ENCODE data around the gene HPD. TPM values are rescaled to one million over a fixed set of nuclear protein-coding genes. Genes with fewer than 3 reads are reported as not detected.
A peak's percentile ranks its signal among the peaks of the same experiment; 100 is the strongest.
"Not testable (repeated sequence)": the region's sequence is repeated elsewhere in the genome, so short reads cannot be mapped to it uniquely, and the experiment has no call there.

Gene HPD
- total and polyA plus RNA-seq, 7 donors: 0.27 to 2.8 (median 0.61) TPM; not detected in 1

DNA sequence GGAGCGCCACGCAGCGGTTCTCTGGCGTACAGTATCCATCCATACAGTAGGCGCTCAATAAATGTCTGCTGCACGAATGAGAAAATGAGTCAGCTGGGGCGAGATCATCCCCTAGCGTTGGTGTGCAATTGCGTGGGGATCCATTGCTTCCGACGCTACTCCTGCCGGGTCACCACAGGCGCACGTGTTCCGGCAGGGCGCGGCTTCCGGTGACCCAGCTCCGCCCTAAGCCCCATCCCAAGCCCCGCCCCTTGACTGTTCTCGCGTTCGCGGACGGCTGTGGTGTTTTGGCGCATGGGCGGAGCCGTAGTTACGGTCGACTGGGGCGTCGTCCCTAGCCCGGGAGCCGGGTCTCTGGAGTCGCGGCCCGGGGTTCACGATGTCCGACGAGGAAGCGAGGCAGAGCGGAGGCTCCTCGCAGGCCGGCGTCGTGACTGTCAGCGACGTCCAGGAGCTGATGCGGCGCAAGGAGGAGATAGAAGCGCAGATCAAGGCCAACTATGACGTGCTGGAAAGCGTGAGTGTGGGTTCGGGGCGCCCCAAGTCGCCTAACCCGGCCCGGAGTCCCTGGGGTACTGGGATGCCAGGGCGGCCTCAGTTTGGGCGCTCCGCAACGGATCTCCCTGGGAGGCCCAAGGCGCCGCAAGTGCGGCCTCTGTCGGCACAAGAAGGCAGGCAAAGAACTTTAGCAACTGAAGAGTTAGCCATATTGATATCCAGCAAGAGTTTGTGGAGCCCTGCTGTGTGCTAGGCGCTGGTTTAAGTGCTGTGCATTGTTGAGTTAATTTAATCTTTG is 30.0 kb upstream of the HPD start, which contains the start of gene PSMD9:
Gene PSMD9, plus strand, starts transcription at position 313 of the 796 bp plus-strand sequence. Its CDS starts 67 bp downstream, at position 380.
- WGBS, 2 donors: 0 to 1% methylated on average over 67 of the region's 67 CpGs
- intact Hi-C loops (cut with DNase I): loop anchor here (2.0 to 5.0 kb wide), 3 partner anchors 50 to 201 kb away; no protein-coding TSS in a partner anchor

DNA sequence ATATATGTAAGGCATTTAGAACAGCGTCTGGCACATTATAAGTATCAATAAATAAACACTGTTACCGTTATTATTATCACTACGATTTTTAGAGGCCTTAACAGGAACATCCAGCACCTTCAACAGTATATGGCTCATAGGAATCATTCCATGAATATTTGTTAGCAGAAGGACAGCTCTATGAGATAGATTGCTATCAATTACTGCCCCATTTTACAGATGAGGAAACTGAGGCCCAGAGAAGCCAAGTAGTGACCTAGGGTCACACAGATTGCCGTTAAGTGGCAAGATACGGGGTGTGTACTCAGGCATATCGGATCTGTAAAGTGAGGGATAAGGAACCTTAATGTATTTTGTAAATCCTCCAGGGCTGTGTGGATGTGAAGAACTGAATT is 29.4 kb upstream of the HPD start:
- no peak for TF ChIP-seq EP300 (IDR thresholded peaks at IDR 0.05)
- TF ChIP-seq, protein P1, sequence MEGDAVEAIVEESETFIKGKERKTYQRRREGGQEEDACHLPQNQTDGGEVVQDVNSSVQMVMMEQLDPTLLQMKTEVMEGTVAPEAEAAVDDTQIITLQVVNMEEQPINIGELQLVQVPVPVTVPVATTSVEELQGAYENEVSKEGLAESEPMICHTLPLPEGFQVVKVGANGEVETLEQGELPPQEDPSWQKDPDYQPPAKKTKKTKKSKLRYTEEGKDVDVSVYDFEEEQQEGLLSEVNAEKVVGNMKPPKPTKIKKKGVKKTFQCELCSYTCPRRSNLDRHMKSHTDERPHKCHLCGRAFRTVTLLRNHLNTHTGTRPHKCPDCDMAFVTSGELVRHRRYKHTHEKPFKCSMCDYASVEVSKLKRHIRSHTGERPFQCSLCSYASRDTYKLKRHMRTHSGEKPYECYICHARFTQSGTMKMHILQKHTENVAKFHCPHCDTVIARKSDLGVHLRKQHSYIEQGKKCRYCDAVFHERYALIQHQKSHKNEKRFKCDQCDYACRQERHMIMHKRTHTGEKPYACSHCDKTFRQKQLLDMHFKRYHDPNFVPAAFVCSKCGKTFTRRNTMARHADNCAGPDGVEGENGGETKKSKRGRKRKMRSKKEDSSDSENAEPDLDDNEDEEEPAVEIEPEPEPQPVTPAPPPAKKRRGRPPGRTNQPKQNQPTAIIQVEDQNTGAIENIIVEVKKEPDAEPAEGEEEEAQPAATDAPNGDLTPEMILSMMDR (IDR thresholded peaks at IDR 0.05): peak in 2 of 4 experiments; percentile 19 to 48
- H3K4me1 ChIP-seq: peaks cover 0 to 29% (median 23%) of the 10 kb centered on the region in 4 donors
- DNase-seq: no peak
- WGBS, 2 donors: 48 to 55% methylated on average over 6 of the region's 6 CpGs
- intact Hi-C loops (cut with DNase I): loop anchor here (2.0 to 5.0 kb wide), 3 partner anchors 49 to 201 kb away; no protein-coding TSS in a partner anchor
- peak overlapping the region; percentile 67 to 78 (median 74) for H3K4me3 ChIP-seq
- no peaks in the 10 kb centered on the region for H3K9me3 ChIP-seq
- peak overlapping the region; percentile 94 to 97 (median 97) for H3K27ac ChIP-seq
- no peaks in the 10 kb centered on the region for H3K27me3 ChIP-seq
- H3K36me3 ChIP-seq: peaks cover 0 to 7% (median 2%) of the 10 kb centered on the region in 4 donors

More for the DNA sequence above, 30.0 kb upstream of the HPD start, which contains the start of gene PSMD9:
- H3K27ac ChIP-seq: peak within 1 kb of the TSS; percentile 94 to 97 (median 97)
- H3K27me3 ChIP-seq: no peaks in the 10 kb centered on the region
- peak within 1 kb of the TSS; percentile 67 to 78 (median 74) for H3K4me3 ChIP-seq
- H3K9me3 ChIP-seq: no peaks in the 10 kb centered on the region
- DNase-seq: peak; percentile 99
- H3K36me3 ChIP-seq: peaks cover 0 to 7% (median 2%) of the 10 kb centered on the region in 4 donors
- H3K4me1 ChIP-seq: peaks cover 0 to 35% (median 29%) of the 10 kb centered on the region in 4 donors
- TF ChIP-seq POLR2A (IDR thresholded peaks at IDR 0.05) (peak; percentile 35 to 74), POLR2AphosphoS5 (IDR thresholded peaks at IDR 0.05) (peak; percentile 70 to 92 (median 91)), EP300 (IDR thresholded peaks at IDR 0.05) (peak in 1 of 4 donors; percentile 56)
- TF ChIP-seq, protein P1 (IDR thresholded peaks at IDR 0.05): peak; percentile 59 to 65 (median 62)

DNA sequence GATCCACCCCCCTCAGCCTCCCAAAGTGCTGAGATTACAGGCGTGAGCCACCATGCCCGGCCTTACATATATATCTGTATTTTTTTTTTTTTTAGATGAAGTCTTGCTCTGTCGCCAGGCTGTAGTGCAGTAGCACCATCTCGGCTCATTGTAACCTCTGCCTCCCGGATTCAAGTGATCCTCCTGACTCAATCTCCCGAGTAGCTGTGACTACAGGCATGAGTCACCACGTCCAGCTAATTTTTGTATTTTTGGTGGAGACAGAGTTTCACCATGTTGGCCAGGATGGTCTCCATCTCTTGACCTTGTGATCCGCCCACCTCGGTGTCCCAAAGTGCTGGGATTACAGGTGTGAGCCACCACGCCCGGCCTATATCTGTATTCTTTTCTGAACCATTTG is 26.5 kb upstream of the HPD start:
- intact Hi-C loops (cut with DNase I): loop anchor here (5.0 kb wide), 1 partner anchor 198 kb away; no protein-coding TSS in a partner anchor
- DNase-seq, H3K27ac ChIP-seq, H3K4me3 ChIP-seq, H3K9me3 ChIP-seq, H3K27me3 ChIP-seq, H3K36me3 ChIP-seq: not testable (repeated sequence)
- WGBS, 2 donors: 80 to 92% methylated on average over 11 of the region's 11 CpGs
- H3K4me1 ChIP-seq: peaks cover 0 to 17% (median 13%) of the 10 kb centered on the region in 4 donors

DNA sequence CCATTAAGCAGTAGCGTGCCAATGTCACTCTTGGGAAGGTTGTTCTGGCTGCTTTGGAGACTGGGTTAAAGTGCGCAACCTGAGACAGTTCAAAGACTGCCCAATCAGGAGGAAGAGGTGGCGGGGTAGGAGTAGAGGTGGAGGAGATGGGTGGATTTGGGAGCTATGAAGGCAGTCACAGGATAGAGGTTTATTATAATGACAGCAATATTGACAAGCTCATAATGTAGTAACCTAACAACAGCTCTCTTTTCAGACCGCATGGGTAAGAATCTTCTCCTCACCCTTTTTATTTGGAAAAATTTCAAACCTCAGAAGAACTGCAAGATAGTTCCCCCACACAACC is 24.6 kb upstream of the HPD start:
- peaks cover 0 to 6% (median 3%) of the 10 kb centered on the region in 4 donors for H3K4me1 ChIP-seq
- no peak for DNase-seq
- H3K9me3 ChIP-seq: no peaks in the 10 kb centered on the region
- no peak for TF ChIP-seq EP300 (IDR thresholded peaks at IDR 0.05)
- TF ChIP-seq POLR2AphosphoS5 (IDR thresholded peaks at IDR 0.05): no peak
- TF ChIP-seq POLR2A (IDR thresholded peaks at IDR 0.05): no peak
- TF ChIP-seq, protein P1 (IDR thresholded peaks at IDR 0.05): no peak
- no peaks in the 10 kb centered on the region for H3K36me3 ChIP-seq
- H3K4me3 ChIP-seq: no peak overlapping the region
- WGBS, 2 donors: 34 to 65% methylated on average over 4 of the region's 4 CpGs
- no peak overlapping the region for H3K27ac ChIP-seq
- no peaks in the 10 kb centered on the region for H3K27me3 ChIP-seq
- intact Hi-C loops (cut with DNase I): no loop called here

DNA sequence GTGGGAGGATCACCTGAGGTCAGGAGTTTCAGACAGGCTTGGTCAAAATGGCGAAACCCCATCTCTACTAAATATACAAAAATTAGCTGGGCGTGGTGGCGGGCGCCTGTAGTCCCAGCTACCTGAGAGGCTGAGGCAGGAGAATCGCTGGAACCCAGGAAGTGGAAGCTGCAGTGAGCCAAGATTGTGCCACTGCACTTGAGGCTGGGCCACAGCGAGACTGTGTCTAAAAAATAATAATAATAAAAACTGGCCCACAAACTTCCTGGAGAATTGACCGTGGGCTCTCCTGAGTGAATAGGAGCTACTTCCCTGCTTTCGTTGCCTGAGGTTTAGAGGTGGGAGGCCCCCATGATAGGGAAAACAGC is 17.4 kb upstream of the HPD start:
- 93 to 95% methylated on average over 8 of the region's 8 CpGs for WGBS, 2 donors
- intact Hi-C loops (cut with DNase I); H3K9me3 ChIP-seq; H3K27ac ChIP-seq; H3K36me3 ChIP-seq; H3K27me3 ChIP-seq; H3K4me3 ChIP-seq; DNase-seq: not testable (repeated sequence)
- H3K4me1 ChIP-seq: peaks cover 0 to 19% (median 16%) of the 10 kb centered on the region in 4 donors
